Activated T-helper 17 cell treated with anti-CD3 and anti-CD28 coated beads, Interleukin-2, amount 50 U/mL, for 72 hours (primary cell): ENCODE data around the gene NHLRC4. TPM values are rescaled to one million over a fixed set of nuclear protein-coding genes. Genes with fewer than 3 reads are reported as not detected.

ENCODE experiments used
- total RNA-seq, 2 donors: library from RNA; stranded (reverse); gene quantifications; one replicate each; pipeline ENCODE4 v1.2.3, GENCODE V29; 2022

Gene NHLRC4
- total RNA-seq, 2 donors from 2014 or later, result 0.80 to 1.1 TPM

Other genes with a start within 250 kb of the NHLRC4 start
- gene AXIN1, start 214.3 kb upstream of the NHLRC4 start, total RNA-seq, result 10 to 100 TPM; 16.2 to 18.4 TPM
- 10 to 100 TPM; 63.4 to 86.2 TPM for gene MRPL28, start 196.5 kb upstream of the NHLRC4 start, total RNA-seq
- gene PGAP6, start 185.0 kb upstream of the NHLRC4 start, total RNA-seq, result 10 to 100 TPM; 25.6 to 26.1 TPM
- gene NME4, start 169.8 kb upstream of the NHLRC4 start, total RNA-seq, result 10 to 100 TPM; 21.8 to 41.9 TPM
- gene DECR2, start 165.1 kb upstream of the NHLRC4 start, total RNA-seq, result 10 to 100 TPM; 12.0 to 12.7 TPM
- gene RAB11FIP3, start 141.4 kb upstream of the NHLRC4 start, total RNA-seq, result 10 to 100 TPM; 26.9 to 28.3 TPM
- gene CAPN15, start 39.3 kb upstream of the NHLRC4 start, total RNA-seq, result 100 to 1,000 TPM in 1 of 2 donors, 10 to 100 TPM in 1; 61.1 to 117 TPM
- not detected for gene PRR35, start 6.6 kb upstream of the NHLRC4 start, total RNA-seq
- 10 to 100 TPM; 28.0 to 34.2 TPM for gene PIGQ, start 3.0 kb downstream of the NHLRC4 start, total RNA-seq
- gene RAB40C, start 23.1 kb downstream of the NHLRC4 start, total RNA-seq, result 10 to 100 TPM; 12.9 TPM
- gene WFIKKN1, start 64.0 kb downstream of the NHLRC4 start, total RNA-seq, result under 1 TPM; 0.45 to 0.53 TPM
- gene METTL26, start 69.3 kb downstream of the NHLRC4 start, total RNA-seq, result 100 to 1,000 TPM in 1 of 2 donors, 10 to 100 TPM in 1; 87.4 to 115 TPM
- 10 to 100 TPM; 29.2 to 54.5 TPM for gene MCRIP2, start 74.8 kb downstream of the NHLRC4 start, total RNA-seq
- gene WDR90, start 82.4 kb downstream of the NHLRC4 start, total RNA-seq, result 10 to 100 TPM; 50.7 to 93.9 TPM
- 100 to 1,000 TPM; 134 to 149 TPM for gene RHOT2, start 101.1 kb downstream of the NHLRC4 start, total RNA-seq
- 1 to 10 TPM; 2.9 to 5.4 TPM for gene RHBDL1, start 108.7 kb downstream of the NHLRC4 start, total RNA-seq
- 10 to 100 TPM; 47.5 to 98.2 TPM for gene STUB1, start 113.4 kb downstream of the NHLRC4 start, total RNA-seq
- gene JMJD8, start 117.3 kb downstream of the NHLRC4 start, total RNA-seq, result 10 to 100 TPM; 16.8 to 26.8 TPM
- 10 to 100 TPM; 15.6 to 18.7 TPM for gene WDR24, start 123.4 kb downstream of the NHLRC4 start, total RNA-seq
- 10 to 100 TPM in 1 of 2 donors, 1 to 10 TPM in 1; 6.4 to 23.6 TPM for gene FBXL16, start 138.8 kb downstream of the NHLRC4 start, total RNA-seq
- gene METRN, start 148.1 kb downstream of the NHLRC4 start, total RNA-seq, result 1 to 10 TPM; 4.5 to 8.4 TPM
- gene ANTKMT, start 154.1 kb downstream of the NHLRC4 start, total RNA-seq, result 10 to 100 TPM; 13.5 to 22.4 TPM
- 1 to 10 TPM; 4.3 to 4.4 TPM for gene CCDC78, start 159.4 kb downstream of the NHLRC4 start, total RNA-seq
- 10 to 100 TPM in 1 of 2 donors, 1 to 10 TPM in 1; 9.2 to 14.0 TPM for gene HAGHL, start 160.1 kb downstream of the NHLRC4 start, total RNA-seq
- gene CIAO3, start 174.0 kb downstream of the NHLRC4 start, total RNA-seq, result 10 to 100 TPM; 39.2 to 47.1 TPM
- not detected for gene MSLN, start 193.7 kb downstream of the NHLRC4 start, total RNA-seq
- gene RPUSD1, start 221.4 kb downstream of the NHLRC4 start, total RNA-seq, result 10 to 100 TPM; 13.2 to 40.6 TPM
- 10 to 100 TPM; 65.4 to 87.1 TPM for gene CHTF18, start 221.6 kb downstream of the NHLRC4 start, total RNA-seq
- not detected for gene GNG13, start 233.7 kb downstream of the NHLRC4 start, total RNA-seq